ENCODE data around the gene DNM3. TPM values are rescaled to one million over a fixed set of nuclear protein-coding genes. Genes with fewer than 3 reads are reported as not detected.

The DNM3 gene
- total and polyA plus RNA-seq, 10 of the 15 experiments (the other 5 are each of a cell fraction or from before 2014, with no cell fraction given), result 0.03 to 1.5 (median 0.08) TPM; not detected in 3

GRCh38 chr1:172388490-172388889 is 547.2 kb downstream of the DNM3 start:
- TF ChIP-seq PBX3 (IDR thresholded peaks at IDR 0.05; ENCODE audit: insufficient replicate concordance, low read depth, low read length) (no peak), SP1 (IDR thresholded peaks at IDR 0.05; ENCODE audit: low read depth, low read length) (no peak), ESRRA (IDR thresholded peaks at IDR 0.05; ENCODE audit: low read length) (no peak), NFIC (IDR thresholded peaks at IDR 0.05; ENCODE audit: low read depth, low read length) (no peak), SMAD1 (IDR thresholded peaks at IDR 0.05; ENCODE audit: low read depth, partially characterized antibody) (no peak), FOS (IDR thresholded peaks at IDR 0.05; ENCODE audit: borderline replicate concordance, extremely low read depth, insufficient read length) (no peak), BACH1 (IDR thresholded peaks at IDR 0.05; ENCODE audit: borderline replicate concordance) (no peak)

More at GRCh38 chr1:172388490-172388889, 547.2 kb downstream of the DNM3 start:
- BruUV-seq (replicated peaks), result no TSS peak
- ChIA-PET POLR2A (interaction anchor here (1.0 to 3.4 kb wide), 3 partner anchors 10 to 52 kb away, joined by 3 to 43 read pairs (median 4); no protein-coding TSS in a partner anchor), CTCF (interaction anchor here (1.2 to 12.4 kb wide), 3 partner anchors 29 to 208 kb away, joined by 3 to 153 read pairs (median 131); no protein-coding TSS in a partner anchor), RAD21 (ENCODE audit: unreplicated experiment) (interaction anchor here (13.1 to 15.1 kb wide), 2 partner anchors 32 to 47 kb away, joined by 364 to 394 read pairs; no protein-coding TSS in a partner anchor), SMC1A (ENCODE audit: uncharacterized antibody, unreplicated experiment) (interaction anchor here (11.5 to 16.5 kb wide), 3 partner anchors 10 to 48 kb away, joined by 345 to 458 read pairs (median 413); no protein-coding TSS in a partner anchor)
- DNase-seq (ENCODE audit: low read depth, low spot score), result no peak
- Histone ChIP-seq H3K27me3 (replicated peaks in 1 of 2; ENCODE audit: control insufficient read depth in 2 of 2, insufficient read depth in 2 of 2, low read length in 1 of 2) (no peaks in the 10 kb centered on the region), H3K4me2 (ENCODE audit: control insufficient read depth, insufficient read depth) (no peak overlapping the region), H3K9ac (ENCODE audit: control insufficient read depth, insufficient read depth, low read length) (no peak overlapping the region), H3K9me3 (replicated peaks; ENCODE audit: control insufficient read depth, insufficient read depth, low read length) (no peaks in the 10 kb centered on the region), H3K4me1 (ENCODE audit: control insufficient read depth, insufficient read depth, low read length) (peaks cover 36% of the 10 kb centered on the region), H4K20me1 (ENCODE audit: control insufficient read depth, insufficient read depth) (no peaks in the 10 kb centered on the region), H3K4me3 (no peak overlapping the region), H3K79me2 (ENCODE audit: control insufficient read depth, insufficient read depth, low read length) (no peaks in the 10 kb centered on the region), H2AFZ (ENCODE audit: control insufficient read depth, low read depth, low read length) (no peak overlapping the region), H3K27ac (ENCODE audit: control insufficient read depth, insufficient read depth) (no peak overlapping the region; the same call in 1 of the 2 replicates), H3K36me3 (ENCODE audit: control insufficient read depth in 2 of 2, insufficient read depth in 2 of 2, low read length in 1 of 2) (no peaks in the 10 kb centered on the region)
- FAIRE-seq, result no peak
- in situ Hi-C loops (cut with MboI) (no loop called here), intact Hi-C loops (cut with micrococcal nuclease; ENCODE audit: unreplicated experiment) (no loop called here)
- no peak for ATAC-seq
- WGBS (ENCODE audit: insufficient coverage, insufficient replicate concordance, low lambda C conversion rate, missing lambda C conversion rate), result 92% methylated on average over 8 of the region's 8 CpGs

Data from GM12878 (cell line).